GM23338 (cell line): ENCODE measurements around the gene NAXE. TPM values are rescaled to one million over a fixed set of nuclear protein-coding genes. Genes with fewer than 3 reads are reported as not detected.

Experiments
- ATAC-seq: fragments of 200-7000 bp; cut with Tn5 transposase; 3 replicates; pipeline ENCODE4 v1.9.1; 2020
- DNase-seq: peaks from one replicate; pipeline ENCODE4 v3.0.0-alpha.2; 2015; ENCODE audit warnings: low spot score
- H2AFZ ChIP-seq: fragments of 200-600 bp; sonication (generic); 2 replicates; pipeline ENCODE4 v1.8.0; 2016; ENCODE audit warnings: antibody characterized with exemption, mild to moderate bottlenecking, moderate library complexity
- H3F3A ChIP-seq: fragments of 200-600 bp; sonication (generic); replicated peaks from 2 replicates; pipeline ENCODE4 v1.8.0; 2017; ENCODE audit warnings: antibody characterized with exemption, mixed run types, low read depth
- H3K27ac ChIP-seq: fragments of 200-600 bp; sonication (generic); 2 replicates; pipeline ENCODE4 v1.6.1; 2016; ENCODE audit warnings: low read depth
- H3K27me3 ChIP-seq: fragments of 200-600 bp; sonication (generic); 2 replicates; pipeline ENCODE4 v1.8.0; 2016; ENCODE audit warnings: mild to moderate bottlenecking, mixed run types, moderate library complexity; ENCODE audit not compliant: insufficient read depth
- H3K36me3 ChIP-seq: fragments of 200-600 bp; sonication (generic); 2 replicates; pipeline ENCODE4 v1.8.0; 2016; ENCODE audit warnings: mild to moderate bottlenecking; ENCODE audit not compliant: insufficient read depth
- H3K4me1 ChIP-seq: fragments of 200-600 bp; sonication (generic); 2 replicates; pipeline ENCODE4 v1.8.0; 2016; ENCODE audit warnings: mild to moderate bottlenecking, moderate library complexity; ENCODE audit not compliant: insufficient read depth
- H3K4me2 ChIP-seq: fragments of 200-600 bp; sonication (generic); 2 replicates; pipeline ENCODE4 v1.7.1; 2017; ENCODE audit warnings: mixed run types
- H3K4me3 ChIP-seq: fragments of 200-600 bp; sonication (generic); 2 replicates; pipeline ENCODE4 v1.6.1; 2016; ENCODE audit warnings: mixed run types
- H3K79me2 ChIP-seq: fragments of 200-600 bp; sonication (generic); replicated peaks from 2 replicates; pipeline ENCODE4 v1.8.0; 2017; ENCODE audit warnings: mild to moderate bottlenecking; ENCODE audit not compliant: insufficient read depth
- H3K9me2 ChIP-seq: fragments of 200-600 bp; sonication (generic); 2 replicates; pipeline ENCODE4 v1.8.0; 2017; ENCODE audit not compliant: insufficient read depth
- H4K20me1 ChIP-seq: fragments of 200-600 bp; sonication (generic); replicated peaks from 2 replicates; pipeline ENCODE4 v1.8.0; 2017; ENCODE audit warnings: mild to moderate bottlenecking; ENCODE audit not compliant: insufficient read depth
- H3K27ac Mint-ChIP-seq: 2 replicates; pipeline ENCODE4 v1.8.0; 2020; ENCODE audit warnings: inconsistent platforms, mild to moderate bottlenecking, moderate library complexity, mixed read lengths
- H3K27me3 Mint-ChIP-seq: 3 replicates; pipeline ENCODE4 v1.8.0; 2022; ENCODE audit warnings: low read depth, mild to moderate bottlenecking, moderate library complexity, mixed read lengths, inconsistent platforms; ENCODE audit not compliant: insufficient read depth, poor library complexity
- H3K36me3 Mint-ChIP-seq: 3 replicates; pipeline ENCODE4 v1.8.0; 2021; ENCODE audit warnings: low read depth, mild to moderate bottlenecking, inconsistent platforms, moderate library complexity, mixed read lengths
- H3K4me1 Mint-ChIP-seq: 3 replicates; pipeline ENCODE4 v1.8.0; 2020; ENCODE audit warnings: mild to moderate bottlenecking, inconsistent platforms, mixed read lengths
- H3K4me3 Mint-ChIP-seq: 3 replicates; pipeline ENCODE4 v1.8.0; 2021; ENCODE audit warnings: moderate library complexity, mild to moderate bottlenecking, inconsistent platforms, mixed read lengths
- H3K9me3 Mint-ChIP-seq: 3 replicates; pipeline ENCODE4 v1.8.0; 2020; ENCODE audit warnings: moderate library complexity, mild to moderate bottlenecking, inconsistent platforms, mixed read lengths
- CREB1 ChIP-seq: fragments of 250-450 bp; sonication (Bioruptor Pico); IDR thresholded peaks from 2 replicates; pipeline ENCODE4 v1.5.0; 2020; ENCODE audit warnings: low read depth, mild to moderate bottlenecking, moderate library complexity
- EZH2 ChIP-seq: fragments of 200-600 bp; sonication (generic); IDR thresholded peaks from one replicate; pipeline ENCODE4 v1.8.0; 2017; ENCODE audit warnings: antibody characterized with exemption, mild to moderate bottlenecking, low read depth; ENCODE audit not compliant: unreplicated experiment
- EZH2phosphoT487 ChIP-seq: fragments of 200-600 bp; sonication (generic); IDR thresholded peaks from one replicate; pipeline ENCODE4 v1.8.1; 2018; ENCODE audit warnings: antibody characterized with exemption; ENCODE audit not compliant: unreplicated experiment
- JUNB ChIP-seq: IDR thresholded peaks from one replicate; pipeline ENCODE4 v1.6.1; 2016; ENCODE audit warnings: antibody characterized with exemption; ENCODE audit not compliant: unreplicated experiment
- STAT1 ChIP-seq: IDR thresholded peaks from one replicate; pipeline ENCODE4 v1.6.1; 2016; ENCODE audit warnings: antibody characterized with exemption; ENCODE audit not compliant: unreplicated experiment
- ZNF114 ChIP-seq: fragments of 250-450 bp; sonication (Bioruptor Pico); IDR thresholded peaks from 2 replicates; pipeline ENCODE4 v1.5.0; 2020; ENCODE audit warnings: mild to moderate bottlenecking, moderate library complexity
- ZNF331 ChIP-seq: fragments of 250-450 bp; sonication (Bioruptor Pico); IDR thresholded peaks from 2 replicates; pipeline ENCODE4 v1.5.0; 2020; ENCODE audit warnings: low read depth, mild to moderate bottlenecking, moderate library complexity
- polyA plus RNA-seq: library from polyadenylated mRNA; unstranded; fragments of >200 nt; fragmentation: Nextera tagmentation; extraction: Ambion mirVana; gene quantifications from 2 replicates; pipeline ENCODE4 v1.2.1, GENCODE V29; 2016
- total RNA-seq: library from RNA; depleted of rRNA; stranded (reverse); fragments of >200 nt; shearing (Covaris generic); gene quantifications from 2 replicates; pipeline ENCODE4 v1.2.3, GENCODE V29; 2014
- TF ChIP-seq, protein P1 (sequence below): fragments of 250-450 bp; sonication (Bioruptor Pico); IDR thresholded peaks from 2 replicates; pipeline ENCODE4 v1.5.0; 2020; ENCODE audit warnings: mild to moderate bottlenecking, moderate library complexity
- TF ChIP-seq, protein P2 (sequence below): IDR thresholded peaks from one replicate; pipeline ENCODE4 v1.6.1; 2018; ENCODE audit warnings: antibody characterized with exemption; ENCODE audit not compliant: unreplicated experiment
- TF ChIP-seq, protein P3 (sequence below), 2 experiments: fragments of 200-600 bp in 1 of 2; sonication (generic) in 1 of 2; conservative IDR thresholded peaks; 2 replicates each; pipeline versions ENCODE4 v1.5.1 to v1.6.1; 2016 to 2017; ENCODE audit warnings: antibody characterized with exemption in 2 of 2, low read depth in 2 of 2, mild to moderate bottlenecking in 2 of 2, moderate library complexity in 1 of 2

The NAXE gene
- total and polyA plus RNA-seq, 2 experiments from 2014 or later, result 82.1 to 87.5 TPM

DNA sequence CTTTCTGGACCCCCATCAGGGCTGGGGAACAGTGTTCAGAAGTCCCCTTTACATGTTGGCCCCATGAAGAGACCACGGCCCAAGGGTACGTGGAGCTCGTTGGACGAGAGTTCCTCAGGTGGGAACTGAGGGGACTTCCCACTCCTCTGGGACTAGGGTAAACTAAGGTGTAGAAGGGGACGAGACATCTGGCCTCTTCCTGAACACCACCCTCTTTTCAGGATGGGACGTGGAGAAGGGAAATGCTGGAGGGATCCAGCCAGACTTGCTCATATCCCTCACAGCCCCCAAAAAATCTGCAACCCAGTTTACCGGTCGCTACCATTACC, 2.0 kb downstream of the NAXE start (continued):
- TF ChIP-seq EZH2phosphoT487 (no peak), EZH2 (no peak), ZNF331 (CRISPR knock-in tag) (no peak), STAT1 (no peak), ZNF114 (CRISPR knock-in tag) (no peak), CREB1 (CRISPR knock-in tag) (no peak)
- TF ChIP-seq, protein P1, sequence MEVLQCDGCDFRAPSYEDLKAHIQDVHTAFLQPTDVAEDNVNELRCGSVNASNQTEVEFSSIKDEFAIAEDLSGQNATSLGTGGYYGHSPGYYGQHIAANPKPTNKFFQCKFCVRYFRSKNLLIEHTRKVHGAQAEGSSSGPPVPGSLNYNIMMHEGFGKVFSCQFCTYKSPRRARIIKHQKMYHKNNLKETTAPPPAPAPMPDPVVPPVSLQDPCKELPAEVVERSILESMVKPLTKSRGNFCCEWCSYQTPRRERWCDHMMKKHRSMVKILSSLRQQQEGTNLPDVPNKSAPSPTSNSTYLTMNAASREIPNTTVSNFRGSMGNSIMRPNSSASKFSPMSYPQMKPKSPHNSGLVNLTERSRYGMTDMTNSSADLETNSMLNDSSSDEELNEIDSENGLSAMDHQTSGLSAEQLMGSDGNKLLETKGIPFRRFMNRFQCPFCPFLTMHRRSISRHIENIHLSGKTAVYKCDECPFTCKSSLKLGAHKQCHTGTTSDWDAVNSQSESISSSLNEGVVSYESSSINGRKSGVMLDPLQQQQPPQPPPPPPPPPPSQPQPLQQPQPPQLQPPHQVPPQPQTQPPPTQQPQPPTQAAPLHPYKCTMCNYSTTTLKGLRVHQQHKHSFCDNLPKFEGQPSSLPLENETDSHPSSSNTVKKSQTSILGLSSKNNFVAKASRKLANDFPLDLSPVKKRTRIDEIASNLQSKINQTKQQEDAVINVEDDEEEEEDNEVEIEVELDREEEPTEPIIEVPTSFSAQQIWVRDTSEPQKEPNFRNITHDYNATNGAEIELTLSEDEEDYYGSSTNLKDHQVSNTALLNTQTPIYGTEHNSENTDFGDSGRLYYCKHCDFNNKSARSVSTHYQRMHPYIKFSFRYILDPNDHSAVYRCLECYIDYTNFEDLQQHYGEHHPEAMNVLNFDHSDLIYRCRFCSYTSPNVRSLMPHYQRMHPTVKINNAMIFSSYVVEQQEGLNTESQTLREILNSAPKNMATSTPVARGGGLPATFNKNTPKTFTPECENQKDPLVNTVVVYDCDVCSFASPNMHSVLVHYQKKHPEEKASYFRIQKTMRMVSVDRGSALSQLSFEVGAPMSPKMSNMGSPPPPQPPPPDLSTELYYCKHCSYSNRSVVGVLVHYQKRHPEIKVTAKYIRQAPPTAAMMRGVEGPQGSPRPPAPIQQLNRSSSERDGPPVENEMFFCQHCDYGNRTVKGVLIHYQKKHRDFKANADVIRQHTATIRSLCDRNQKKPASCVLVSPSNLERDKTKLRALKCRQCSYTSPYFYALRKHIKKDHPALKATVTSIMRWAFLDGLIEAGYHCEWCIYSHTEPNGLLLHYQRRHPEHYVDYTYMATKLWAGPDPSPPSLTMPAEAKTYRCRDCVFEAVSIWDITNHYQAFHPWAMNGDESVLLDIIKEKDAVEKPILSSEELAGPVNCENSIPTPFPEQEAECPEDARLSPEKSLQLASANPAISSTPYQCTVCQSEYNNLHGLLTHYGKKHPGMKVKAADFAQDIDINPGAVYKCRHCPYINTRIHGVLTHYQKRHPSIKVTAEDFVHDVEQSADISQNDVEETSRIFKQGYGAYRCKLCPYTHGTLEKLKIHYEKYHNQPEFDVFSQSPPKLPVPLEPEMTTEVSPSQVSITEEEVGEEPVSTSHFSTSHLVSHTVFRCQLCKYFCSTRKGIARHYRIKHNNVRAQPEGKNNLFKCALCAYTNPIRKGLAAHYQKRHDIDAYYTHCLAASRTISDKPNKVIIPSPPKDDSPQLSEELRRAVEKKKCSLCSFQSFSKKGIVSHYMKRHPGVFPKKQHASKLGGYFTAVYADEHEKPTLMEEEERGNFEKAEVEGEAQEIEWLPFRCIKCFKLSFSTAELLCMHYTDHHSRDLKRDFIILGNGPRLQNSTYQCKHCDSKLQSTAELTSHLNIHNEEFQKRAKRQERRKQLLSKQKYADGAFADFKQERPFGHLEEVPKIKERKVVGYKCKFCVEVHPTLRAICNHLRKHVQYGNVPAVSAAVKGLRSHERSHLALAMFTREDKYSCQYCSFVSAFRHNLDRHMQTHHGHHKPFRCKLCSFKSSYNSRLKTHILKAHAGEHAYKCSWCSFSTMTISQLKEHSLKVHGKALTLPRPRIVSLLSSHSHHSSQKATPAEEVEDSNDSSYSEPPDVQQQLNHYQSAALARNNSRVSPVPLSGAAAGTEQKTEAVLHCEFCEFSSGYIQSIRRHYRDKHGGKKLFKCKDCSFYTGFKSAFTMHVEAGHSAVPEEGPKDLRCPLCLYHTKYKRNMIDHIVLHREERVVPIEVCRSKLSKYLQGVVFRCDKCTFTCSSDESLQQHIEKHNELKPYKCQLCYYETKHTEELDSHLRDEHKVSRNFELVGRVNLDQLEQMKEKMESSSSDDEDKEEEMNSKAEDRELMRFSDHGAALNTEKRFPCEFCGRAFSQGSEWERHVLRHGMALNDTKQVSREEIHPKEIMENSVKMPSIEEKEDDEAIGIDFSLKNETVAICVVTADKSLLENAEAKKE (CRISPR knock-in tag), result no peak

DNA sequence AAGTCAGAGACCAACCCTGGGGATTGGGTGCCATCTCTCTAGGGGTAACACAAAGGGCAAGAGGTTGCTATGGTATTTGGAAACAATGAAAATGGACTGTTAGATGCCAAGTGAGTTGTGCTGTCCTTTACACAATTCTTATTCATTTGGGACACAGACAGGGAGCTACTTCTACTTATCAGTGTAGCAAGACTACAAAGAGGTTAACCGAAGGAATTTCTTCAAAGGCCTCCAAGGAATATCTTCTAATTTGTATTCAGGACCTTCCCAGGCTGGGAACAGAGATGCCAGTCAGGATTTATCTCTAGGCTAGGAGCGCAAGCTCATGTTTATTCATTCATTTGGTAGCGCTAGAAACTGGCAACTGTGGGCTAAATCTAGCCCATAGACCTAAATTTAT, 2.6 kb downstream of the NAXE start:
- H3F3A ChIP-seq, result peaks cover 50% of the 10 kb centered on the region
- DNase-seq (no peak), ATAC-seq (no peak)
- H3K27ac Mint-ChIP-seq, result no peak overlapping the region
- no peaks in the 10 kb centered on the region for H3K9me3 Mint-ChIP-seq
- peaks cover 21% of the 10 kb centered on the region for H3K36me3 ChIP-seq
- no peaks in the 10 kb centered on the region for H3K27me3 ChIP-seq
- no peak overlapping the region for H2AFZ ChIP-seq
- no peak overlapping the region for H3K4me3 Mint-ChIP-seq
- H3K9me2 ChIP-seq, result no peaks in the 10 kb centered on the region
- peaks cover 17% of the 10 kb centered on the region for H3K4me1 Mint-ChIP-seq
- no peak overlapping the region for H3K4me2 ChIP-seq
- peaks cover 4% of the 10 kb centered on the region for H3K27me3 Mint-ChIP-seq
- H4K20me1 ChIP-seq, result peaks cover 22% of the 10 kb centered on the region
- peaks cover 6% of the 10 kb centered on the region for H3K79me2 ChIP-seq
- H3K27ac ChIP-seq, result no peak overlapping the region
- H3K4me3 ChIP-seq, result no peak overlapping the region
- H3K36me3 Mint-ChIP-seq, result peaks cover 66% of the 10 kb centered on the region
- H3K4me1 ChIP-seq, result peaks cover 8% of the 10 kb centered on the region; the same call in 1 of the 2 replicates
- TF ChIP-seq JUNB, result no peak
- no peak for TF ChIP-seq STAT1
- no peak for TF ChIP-seq ZNF114 (CRISPR knock-in tag)
- TF ChIP-seq, protein P2, sequence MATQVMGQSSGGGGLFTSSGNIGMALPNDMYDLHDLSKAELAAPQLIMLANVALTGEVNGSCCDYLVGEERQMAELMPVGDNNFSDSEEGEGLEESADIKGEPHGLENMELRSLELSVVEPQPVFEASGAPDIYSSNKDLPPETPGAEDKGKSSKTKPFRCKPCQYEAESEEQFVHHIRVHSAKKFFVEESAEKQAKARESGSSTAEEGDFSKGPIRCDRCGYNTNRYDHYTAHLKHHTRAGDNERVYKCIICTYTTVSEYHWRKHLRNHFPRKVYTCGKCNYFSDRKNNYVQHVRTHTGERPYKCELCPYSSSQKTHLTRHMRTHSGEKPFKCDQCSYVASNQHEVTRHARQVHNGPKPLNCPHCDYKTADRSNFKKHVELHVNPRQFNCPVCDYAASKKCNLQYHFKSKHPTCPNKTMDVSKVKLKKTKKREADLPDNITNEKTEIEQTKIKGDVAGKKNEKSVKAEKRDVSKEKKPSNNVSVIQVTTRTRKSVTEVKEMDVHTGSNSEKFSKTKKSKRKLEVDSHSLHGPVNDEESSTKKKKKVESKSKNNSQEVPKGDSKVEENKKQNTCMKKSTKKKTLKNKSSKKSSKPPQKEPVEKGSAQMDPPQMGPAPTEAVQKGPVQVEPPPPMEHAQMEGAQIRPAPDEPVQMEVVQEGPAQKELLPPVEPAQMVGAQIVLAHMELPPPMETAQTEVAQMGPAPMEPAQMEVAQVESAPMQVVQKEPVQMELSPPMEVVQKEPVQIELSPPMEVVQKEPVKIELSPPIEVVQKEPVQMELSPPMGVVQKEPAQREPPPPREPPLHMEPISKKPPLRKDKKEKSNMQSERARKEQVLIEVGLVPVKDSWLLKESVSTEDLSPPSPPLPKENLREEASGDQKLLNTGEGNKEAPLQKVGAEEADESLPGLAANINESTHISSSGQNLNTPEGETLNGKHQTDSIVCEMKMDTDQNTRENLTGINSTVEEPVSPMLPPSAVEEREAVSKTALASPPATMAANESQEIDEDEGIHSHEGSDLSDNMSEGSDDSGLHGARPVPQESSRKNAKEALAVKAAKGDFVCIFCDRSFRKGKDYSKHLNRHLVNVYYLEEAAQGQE, result no peak
- TF ChIP-seq, protein P3, sequence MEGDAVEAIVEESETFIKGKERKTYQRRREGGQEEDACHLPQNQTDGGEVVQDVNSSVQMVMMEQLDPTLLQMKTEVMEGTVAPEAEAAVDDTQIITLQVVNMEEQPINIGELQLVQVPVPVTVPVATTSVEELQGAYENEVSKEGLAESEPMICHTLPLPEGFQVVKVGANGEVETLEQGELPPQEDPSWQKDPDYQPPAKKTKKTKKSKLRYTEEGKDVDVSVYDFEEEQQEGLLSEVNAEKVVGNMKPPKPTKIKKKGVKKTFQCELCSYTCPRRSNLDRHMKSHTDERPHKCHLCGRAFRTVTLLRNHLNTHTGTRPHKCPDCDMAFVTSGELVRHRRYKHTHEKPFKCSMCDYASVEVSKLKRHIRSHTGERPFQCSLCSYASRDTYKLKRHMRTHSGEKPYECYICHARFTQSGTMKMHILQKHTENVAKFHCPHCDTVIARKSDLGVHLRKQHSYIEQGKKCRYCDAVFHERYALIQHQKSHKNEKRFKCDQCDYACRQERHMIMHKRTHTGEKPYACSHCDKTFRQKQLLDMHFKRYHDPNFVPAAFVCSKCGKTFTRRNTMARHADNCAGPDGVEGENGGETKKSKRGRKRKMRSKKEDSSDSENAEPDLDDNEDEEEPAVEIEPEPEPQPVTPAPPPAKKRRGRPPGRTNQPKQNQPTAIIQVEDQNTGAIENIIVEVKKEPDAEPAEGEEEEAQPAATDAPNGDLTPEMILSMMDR (conservative IDR thresholded peaks at IDR 0.05; ENCODE audit: low read depth in 2 of 2), result no peak
- no peak for TF ChIP-seq ZNF331 (CRISPR knock-in tag)
